Kidney (tissue), 14 donors: ENCODE results near the gene MAGEA11. TPM values are rescaled to one million over a fixed set of nuclear protein-coding genes. Genes with fewer than 3 reads are reported as not detected.
A peak's percentile ranks its signal among the peaks of the same experiment; 100 is the strongest.

Source experiments
- DNase-seq, 5 donors: peaks; one replicate each; pipeline ENCODE4 v3.0.0-alpha.2; 2013 to 2020
- FAIRE-seq: peaks from 2 replicates; lab custom pipeline; 2012; peaks lifted over from hg19 to GRCh38; lab: Jason Lieb, UNC
- H3K27ac ChIP-seq, 2 donors: one replicate each; pipeline ENCODE4 v1.7.0; 2013; ENCODE audit warnings: low read depth in 2 of 2, low read length in 2 of 2, inconsistent platforms in 1 of 2
- H3K27me3 ChIP-seq: one replicate; pipeline ENCODE4 v1.7.1; 2013; ENCODE audit warnings: low read length, inconsistent platforms; ENCODE audit not compliant: control insufficient read depth, insufficient read depth
- H3K36me3 ChIP-seq, 3 donors: one replicate each; pipeline versions ENCODE4 v1.7.0 to v1.7.1; 2013; ENCODE audit warnings: low read length in 3 of 3, control low read depth in 1 of 3, inconsistent platforms in 1 of 3; ENCODE audit not compliant: insufficient read depth in 3 of 3, control insufficient read depth in 2 of 3
- H3K4me1 ChIP-seq, 3 donors: one replicate each; pipeline versions ENCODE4 v1.7.0 to v1.7.1; 2013; ENCODE audit warnings: low read length in 3 of 3, inconsistent platforms in 1 of 3, low read depth in 1 of 3; ENCODE audit not compliant: control insufficient read depth in 2 of 3, insufficient read depth in 2 of 3
- H3K4me3 ChIP-seq, 3 donors: one replicate each; pipeline versions ENCODE4 v1.7.0 to v1.8.1; 2013; ENCODE audit warnings: low read length in 3 of 3, control low read depth in 1 of 3, inconsistent platforms in 1 of 3
- H3K9ac ChIP-seq, 3 donors: one replicate each; pipeline versions ENCODE4 v1.7.0 to v1.7.1; 2013; ENCODE audit warnings: low read length in 3 of 3, control low read depth in 1 of 3, inconsistent platforms in 1 of 3
- H3K9me3 ChIP-seq, 3 donors: one replicate each; pipeline versions ENCODE4 v1.7.0 to v1.7.1; 2013; ENCODE audit warnings: low read length in 3 of 3, control low read depth in 1 of 3, inconsistent platforms in 1 of 3; ENCODE audit not compliant: control insufficient read depth in 2 of 3, insufficient read depth in 1 of 3
- CTCF ChIP-seq: IDR thresholded peaks from 3 replicates; pipeline ENCODE4 v1.5.1; 2012; ENCODE audit warnings: mild to moderate bottlenecking, moderate library complexity, borderline replicate concordance; ENCODE audit not compliant: insufficient read depth; ENCODE audit errors: extremely low read depth
- intact Hi-C: fragments of 100-400 bp; cut with DNase I; formaldehyde crosslinking; loops from one replicate; pipeline ENCODE4 v1.11.1; 2022
- polyA plus RNA-seq: library from polyadenylated mRNA; stranded (reverse); fragments of 350-450 nt; fragmentation: Illumina TruSeq; extraction: RNeasy Lipid Tissue Mini Kit (QIAGEN cat#74804); gene quantifications from one replicate; pipeline ENCODE4 v1.2.3, GENCODE V29; 2014; ENCODE audit warnings: low read depth, low replicate concordance; ENCODE audit not compliant: insufficient read depth
- total RNA-seq: library from RNA; stranded (reverse); fragmentation: NEBNext Ultra II Directional; extraction: Animal tissue kit (Norgen Biotek cat#: 25700); gene quantifications from one replicate; pipeline ENCODE4 v1.2.1, GENCODE V29; 2021
- donor health status: control.
- donor health status: control.
- donor health status: control.
- donor health status: control.
- donor health status: control.
- donor health status: DM: yes; HTN: yes; CAD: no.
- donor health status: Normal renal cell carcinoma (clear cell type).

MAGEA11 gene
- total and polyA plus RNA-seq, 2 donors from 2014 or later, result not detected

GRCh38 chrX:149712831-149713230 lies 971 bp downstream of the MAGEA11 start:
- H3K4me1 ChIP-seq, result no peaks in the 10 kb centered on the region
- FAIRE-seq (no peak), DNase-seq (no peak)
- H3K27me3 ChIP-seq, result no peaks in the 10 kb centered on the region
- intact Hi-C loops, result no loop called here
- H3K9ac ChIP-seq, result no peak overlapping the region
- no peaks in the 10 kb centered on the region for H3K9me3 ChIP-seq
- H3K4me3 ChIP-seq, result no peak overlapping the region
- H3K27ac ChIP-seq, result no peak overlapping the region
- H3K36me3 ChIP-seq, result no peaks in the 10 kb centered on the region
- TF ChIP-seq CTCF, result no peak

- Histone ChIP-seq H3K9me3 (no peaks in the 10 kb centered on the region), H3K27me3 (no peaks in the 10 kb centered on the region), H3K4me3 (no peak overlapping the region), H3K36me3 (no peaks in the 10 kb centered on the region), H3K4me1 (no peaks in the 10 kb centered on the region), H3K9ac (no peak overlapping the region), H3K27ac (no peak overlapping the region)
- DNase-seq (peak in 1 of 5 donors; percentile 41), FAIRE-seq (no peak)
- intact Hi-C loops, result no loop called here
- TF ChIP-seq CTCF, result no peak
Measured at GRCh38 chrX:149713279-149714050, 1.6 kb downstream of the MAGEA11 start.

- no peak for FAIRE-seq
- no peak for DNase-seq
Measured at GRCh38 chrX:149715468-149715867, 3.6 kb downstream of the MAGEA11 start.

More at GRCh38 chrX:149715468-149715867, 3.6 kb downstream of the MAGEA11 start:
- Histone ChIP-seq H3K4me1 (no peaks in the 10 kb centered on the region), H3K4me3 (no peak overlapping the region), H3K36me3 (no peaks in the 10 kb centered on the region), H3K9ac (no peak overlapping the region), H3K27ac (no peak overlapping the region), H3K9me3 (no peaks in the 10 kb centered on the region), H3K27me3 (no peaks in the 10 kb centered on the region)
- TF ChIP-seq CTCF, result no peak
- intact Hi-C loops, result no loop called here
